ENCODE results near the gene EGR2. TPM values are rescaled to one million over a fixed set of nuclear protein-coding genes. Genes with fewer than 3 reads are reported as not detected.
A peak's percentile ranks its signal among the peaks of the same experiment; 100 is the strongest.

The EGR2 gene
- total RNA-seq, 1 experiment from 2014 or later = 0.92 TPM

- Mint-ChIP-seq H3K9me3 (no peaks in the 10 kb centered on the region), H3K27me3 (ENCODE audit: low read depth) (no peaks in the 10 kb centered on the region; the same call in 1 of the 2 replicates), H3K36me3 (no peaks in the 10 kb centered on the region), H3K4me1 (peaks cover 42% of the 10 kb centered on the region), H3K4me3 (no peak overlapping the region), H3K27ac (peak overlapping the region; percentile 50; the same call in 1 of the 2 replicates)
- CTCF ChIA-PET = interaction anchor here (0.6 to 1.3 kb wide), 2 partner anchors 48 to 159 kb away, joined by 3 to 6 read pairs; no protein-coding TSS in a partner anchor
- DNase-seq (ENCODE audit: low spot score) (no peak), ATAC-seq (peak; percentile 69)
- POLR2A ChIA-PET = no interaction called here
- peak; percentile 91 for TF ChIP-seq NFE2L1 (CRISPR knock-in tag; IDR thresholded peaks at IDR 0.05)
- TF ChIP-seq, protein P1, sequence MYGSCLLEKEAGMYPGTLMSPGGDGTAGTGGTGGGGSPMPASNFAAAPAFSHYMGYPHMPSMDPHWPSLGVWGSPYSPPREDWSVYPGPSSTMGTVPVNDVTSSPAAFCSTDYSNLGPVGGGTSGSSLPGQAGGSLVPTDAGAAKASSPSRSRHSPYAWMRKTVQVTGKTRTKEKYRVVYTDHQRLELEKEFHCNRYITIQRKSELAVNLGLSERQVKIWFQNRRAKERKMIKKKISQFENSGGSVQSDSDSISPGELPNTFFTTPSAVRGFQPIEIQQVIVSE (CRISPR knock-in tag; IDR thresholded peaks at IDR 0.05; ENCODE audit: borderline replicate concordance) = no peak
- TF ChIP-seq RELA (CRISPR knock-in tag; IDR thresholded peaks at IDR 0.05; ENCODE audit: borderline replicate concordance) = no peak
These were observed 46.5 kb downstream of the EGR2 start for GRCh38 chr10:62769574-62770242.

DNA sequence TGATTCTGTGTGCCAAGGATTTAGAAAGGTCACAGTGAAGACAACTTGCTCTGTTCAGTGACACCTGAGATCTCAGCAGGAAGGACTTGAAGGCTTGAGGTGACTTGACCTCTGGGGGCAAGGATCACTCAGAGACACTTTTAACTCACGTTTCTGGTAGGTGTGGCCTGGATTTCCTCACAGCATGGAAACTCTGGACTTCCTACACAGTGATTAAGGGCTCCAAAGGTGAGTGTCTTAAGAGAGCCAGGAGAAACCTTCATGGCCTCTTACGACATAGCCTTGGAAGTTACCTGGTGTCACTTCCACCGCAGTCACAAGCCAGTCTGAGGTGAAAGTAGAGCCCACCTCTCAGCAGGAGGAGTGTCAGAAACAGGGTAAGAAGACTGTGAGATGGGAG is 49.8 kb downstream of the EGR2 start:
- no peak overlapping the region for H3K27ac Mint-ChIP-seq

More for the DNA sequence above, 49.8 kb downstream of the EGR2 start:
- POLR2A ChIA-PET = no interaction called here
- CTCF ChIA-PET = no interaction called here
- DNase-seq (ENCODE audit: low spot score) (no peak), ATAC-seq (no peak)
- peaks cover 35% of the 10 kb centered on the region for H3K4me1 Mint-ChIP-seq
- no peak overlapping the region for H3K4me3 Mint-ChIP-seq
- TF ChIP-seq, protein P2, sequence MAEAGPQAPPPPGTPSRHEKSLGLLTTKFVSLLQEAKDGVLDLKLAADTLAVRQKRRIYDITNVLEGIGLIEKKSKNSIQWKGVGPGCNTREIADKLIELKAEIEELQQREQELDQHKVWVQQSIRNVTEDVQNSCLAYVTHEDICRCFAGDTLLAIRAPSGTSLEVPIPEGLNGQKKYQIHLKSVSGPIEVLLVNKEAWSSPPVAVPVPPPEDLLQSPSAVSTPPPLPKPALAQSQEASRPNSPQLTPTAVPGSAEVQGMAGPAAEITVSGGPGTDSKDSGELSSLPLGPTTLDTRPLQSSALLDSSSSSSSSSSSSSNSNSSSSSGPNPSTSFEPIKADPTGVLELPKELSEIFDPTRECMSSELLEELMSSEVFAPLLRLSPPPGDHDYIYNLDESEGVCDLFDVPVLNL (CRISPR knock-in tag; IDR thresholded peaks at IDR 0.05; ENCODE audit: borderline replicate concordance, low read depth) = no peak
- TF ChIP-seq NR3C1 (CRISPR knock-in tag; conservative IDR thresholded peaks at IDR 0.05; ENCODE audit: low read depth) (no peak), NFATC4 (CRISPR knock-in tag; IDR thresholded peaks at IDR 0.05) (no peak), ZNF317 (CRISPR knock-in tag; IDR thresholded peaks at IDR 0.05; ENCODE audit: borderline replicate concordance, low read depth) (no peak), ZBTB21 (CRISPR knock-in tag; IDR thresholded peaks at IDR 0.05; ENCODE audit: borderline replicate concordance) (no peak), GABPB1 (CRISPR knock-in tag; IDR thresholded peaks at IDR 0.05) (no peak), NFE2L1 (CRISPR knock-in tag; IDR thresholded peaks at IDR 0.05) (no peak), ZNF232 (CRISPR knock-in tag; IDR thresholded peaks at IDR 0.05) (no peak), PRRX2 (CRISPR knock-in tag; IDR thresholded peaks at IDR 0.05) (no peak), CTCF (IDR thresholded peaks at IDR 0.05) (no peak), STAT6 (CRISPR knock-in tag; conservative IDR thresholded peaks at IDR 0.05; ENCODE audit: low read depth) (no peak), ATF2 (CRISPR knock-in tag; IDR thresholded peaks at IDR 0.05; ENCODE audit: borderline replicate concordance, low read depth) (no peak)
- TF ChIP-seq, protein P3, sequence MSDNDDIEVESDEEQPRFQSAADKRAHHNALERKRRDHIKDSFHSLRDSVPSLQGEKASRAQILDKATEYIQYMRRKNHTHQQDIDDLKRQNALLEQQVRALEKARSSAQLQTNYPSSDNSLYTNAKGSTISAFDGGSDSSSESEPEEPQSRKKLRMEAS (CRISPR knock-in tag; IDR thresholded peaks at IDR 0.05) = no peak
- H3K9me3 Mint-ChIP-seq = no peaks in the 10 kb centered on the region
- H3K27me3 Mint-ChIP-seq (ENCODE audit: low read depth) = no peaks in the 10 kb centered on the region; the same call in 1 of the 2 replicates
- no peaks in the 10 kb centered on the region for H3K36me3 Mint-ChIP-seq
